ENCODE measurements around the gene RDH13.
A peak's percentile ranks its signal among the peaks of the same experiment; 100 is the strongest.
"Not testable (repeated sequence)": the region's sequence is repeated elsewhere in the genome, so short reads cannot be mapped to it uniquely, and the experiment has no call there.

Gene RDH13

GRCh38 chr19:55042688-55043087 lies 20.3 kb downstream of the RDH13 start:
- no peak for DNase-seq

DNA sequence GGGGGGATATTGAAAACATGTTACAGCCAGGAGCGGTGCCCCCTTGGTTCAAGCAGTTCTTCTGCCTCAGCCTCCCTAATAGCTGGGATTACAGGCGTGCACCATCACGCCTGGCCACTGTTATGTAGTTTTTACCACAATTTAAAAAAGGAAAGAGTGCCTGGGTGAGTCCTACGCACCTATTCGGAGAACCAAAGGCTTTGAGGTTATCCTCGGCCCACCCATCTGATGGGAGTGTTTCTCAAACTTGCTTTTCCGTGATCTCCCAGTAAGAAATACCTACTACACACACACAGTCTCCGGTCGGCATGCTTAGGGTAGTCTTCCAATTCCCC lies 20.6 kb downstream of the RDH13 start:
- DNase-seq = no peak

DNA sequence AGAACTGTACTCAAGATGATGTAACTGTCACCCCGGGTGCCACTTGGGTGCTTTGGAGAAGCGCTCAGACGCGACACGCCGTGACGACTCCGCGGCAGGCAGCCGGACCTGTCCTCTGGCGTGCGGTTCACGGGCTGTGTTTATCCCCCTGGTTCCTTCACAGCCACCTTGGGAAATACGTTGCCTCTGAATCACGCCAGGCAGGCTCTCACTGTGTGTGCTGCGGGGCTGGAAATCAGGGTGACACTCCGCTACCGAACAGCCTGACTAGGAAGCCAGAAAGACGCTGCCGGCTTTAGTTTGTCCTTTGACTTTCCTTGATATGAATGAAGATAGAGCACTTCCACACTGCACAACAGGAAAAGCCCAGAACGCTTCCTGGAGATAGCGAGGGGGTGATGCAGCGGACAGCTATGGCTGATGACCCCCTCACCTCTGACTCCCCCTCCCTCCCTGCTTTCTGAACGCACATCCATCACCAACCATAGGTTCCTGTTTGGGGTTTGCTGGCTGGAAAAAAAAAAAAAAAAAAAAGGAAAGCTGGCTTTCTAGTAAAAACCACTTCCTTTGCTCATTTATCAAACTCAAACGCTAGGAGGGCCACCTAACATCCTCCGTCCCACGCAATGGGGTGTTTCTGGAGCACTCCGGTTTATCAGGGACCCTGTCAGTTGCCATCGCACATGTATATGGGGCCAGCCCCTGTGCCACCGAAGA lies 21.2 kb downstream of the RDH13 start:
- peak; percentile 26 for DNase-seq

GRCh38 chr19:55041244-55041626 lies 21.7 kb downstream of the RDH13 start:
- no peak for DNase-seq

GRCh38 chr19:55040654-55041053 lies 22.3 kb downstream of the RDH13 start:
- DNase-seq = not testable (repeated sequence)

- not testable (repeated sequence) for DNase-seq
These were observed 25.3 kb downstream of the RDH13 start for GRCh38 chr19:55037603-55038002.

- no peak for DNase-seq
These were observed 26.9 kb downstream of the RDH13 start for GRCh38 chr19:55036058-55036457.

DNA sequence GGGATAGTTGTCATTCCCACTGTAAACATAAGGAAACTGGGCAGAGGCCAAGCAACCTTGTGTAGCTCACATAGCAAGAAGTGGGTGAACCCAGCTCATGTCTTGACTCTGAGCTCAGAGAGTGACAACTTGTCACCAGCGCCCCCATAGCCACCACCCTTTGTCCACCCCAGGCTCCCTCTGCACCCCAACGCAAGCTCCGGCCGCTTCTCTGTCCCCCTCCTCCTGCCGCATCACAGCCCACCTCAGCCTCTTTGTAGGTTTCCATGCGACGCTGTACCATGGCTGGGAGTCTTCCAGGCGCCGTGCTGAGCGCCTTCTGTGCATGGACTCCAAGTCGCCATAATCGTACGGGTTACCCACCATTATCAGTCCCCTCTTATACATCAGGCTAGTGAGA lies 28.2 kb downstream of the RDH13 start:
- no peak for DNase-seq

DNA sequence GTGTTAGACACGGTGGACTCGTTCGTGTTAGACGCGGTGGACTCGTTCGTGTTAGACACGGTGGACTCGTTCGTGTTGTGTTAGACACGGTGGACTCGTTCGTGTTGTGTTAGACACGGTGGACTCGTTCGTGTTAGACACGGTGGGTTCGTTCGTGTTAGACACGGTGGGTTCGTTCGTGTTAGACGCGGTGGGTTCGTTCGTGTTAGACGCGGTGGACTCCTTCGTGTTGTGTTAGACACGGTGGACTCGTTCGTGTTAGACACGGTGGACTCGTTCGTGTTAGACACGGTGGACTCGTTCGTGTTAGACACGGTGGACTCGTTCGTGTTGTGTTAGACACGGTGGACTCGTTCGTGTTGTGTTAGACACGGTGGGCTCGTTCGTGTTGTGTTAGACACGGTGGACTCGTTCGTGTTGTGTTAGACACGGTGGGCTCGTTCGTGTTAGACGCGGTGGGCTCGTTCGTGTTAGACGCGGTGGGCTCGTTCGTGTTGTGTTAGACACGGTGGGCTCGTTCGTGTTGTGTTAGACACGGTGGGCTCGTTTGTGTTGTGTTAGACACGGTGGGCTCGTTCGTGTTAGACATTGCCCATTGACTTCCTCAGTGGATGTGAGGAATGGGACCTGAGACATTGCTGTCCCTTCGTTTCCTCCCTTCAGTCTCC lies 29.8 kb downstream of the RDH13 start:
- not testable (repeated sequence) for DNase-seq

- no peak for DNase-seq
These were observed 30.7 kb downstream of the RDH13 start for GRCh38 chr19:55032170-55032800.

- no peak for DNase-seq
These were observed 31.8 kb downstream of the RDH13 start for GRCh38 chr19:55031178-55031577.

DNA sequence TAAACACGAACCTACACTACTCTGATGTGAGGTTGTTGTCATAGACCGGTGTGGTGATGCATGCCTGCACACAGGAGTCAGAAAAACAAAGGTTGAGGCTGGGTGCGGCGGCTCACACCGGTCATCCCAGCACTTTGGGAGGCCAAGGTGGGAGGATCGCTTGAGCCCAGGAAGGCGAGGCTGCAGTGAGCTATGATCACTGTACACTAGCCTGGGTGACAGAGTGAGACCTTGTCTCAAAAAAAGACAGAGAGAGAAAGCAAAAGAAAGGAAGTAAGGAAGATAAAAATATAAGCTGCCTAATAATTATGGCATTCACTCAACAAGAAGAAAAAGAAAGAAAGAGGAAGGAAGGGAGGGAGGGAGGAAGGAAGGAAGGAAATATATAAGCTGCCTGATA lies 34.2 kb downstream of the RDH13 start:
- DNase-seq = no peak

DNA sequence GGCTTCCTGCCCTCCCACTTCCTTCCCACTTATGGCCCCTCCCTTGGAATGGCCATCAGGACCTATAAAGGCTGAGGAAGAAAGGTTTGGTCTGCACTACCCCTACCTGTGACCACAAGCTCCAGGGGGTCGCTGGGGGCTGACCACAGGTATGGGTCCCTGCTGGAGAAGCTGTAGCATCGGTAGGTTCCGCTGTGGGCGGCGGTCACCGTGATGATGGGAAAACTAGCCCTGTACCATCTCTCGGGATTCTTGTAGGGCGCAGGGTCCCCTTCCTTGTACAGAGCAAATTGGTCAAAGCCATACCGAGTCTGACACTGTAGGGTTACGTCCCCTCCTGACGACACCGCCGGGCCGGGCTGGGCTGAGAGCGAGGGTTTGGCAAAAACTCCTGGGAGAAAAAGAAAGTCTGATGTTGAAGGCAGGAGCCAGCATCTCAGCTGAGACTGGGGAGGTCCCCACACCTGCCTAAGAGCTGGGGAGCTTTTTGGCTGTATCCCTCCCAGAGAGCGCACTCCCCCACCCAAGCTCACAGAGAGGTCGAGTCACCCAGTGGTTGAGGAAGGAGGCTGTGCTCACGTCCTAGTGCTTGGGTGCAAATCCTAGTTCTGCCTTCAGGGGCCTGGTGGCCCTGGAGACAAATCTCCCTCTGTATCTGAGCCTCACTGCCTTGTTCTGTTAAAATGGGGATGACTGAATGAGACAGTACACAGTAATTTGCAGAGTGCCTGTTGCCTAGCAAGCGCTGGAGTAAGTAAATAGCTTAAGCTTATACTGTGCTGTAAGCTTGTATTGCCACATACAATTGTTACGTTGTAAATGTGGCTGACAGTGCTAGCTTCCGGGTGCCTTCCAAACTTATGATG lies 35.2 kb downstream of the RDH13 start:
- no peak for DNase-seq

DNA sequence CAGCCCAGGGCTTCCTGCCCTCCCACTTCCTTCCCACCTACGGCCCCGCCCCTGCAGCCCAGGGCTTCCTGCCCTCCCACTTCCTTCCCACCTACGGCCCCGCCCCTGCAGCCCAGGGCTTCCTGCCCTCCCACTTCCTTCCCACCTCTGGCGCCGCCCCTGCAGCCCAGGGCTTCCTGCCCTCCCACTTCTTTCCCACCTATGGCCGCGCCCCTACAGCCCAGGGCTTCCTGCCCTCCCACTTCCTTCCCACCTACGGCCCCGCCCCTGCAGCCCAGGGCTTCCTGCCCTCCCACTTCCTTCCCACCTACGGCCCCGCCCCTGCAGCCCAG lies 35.8 kb downstream of the RDH13 start:
- not testable (repeated sequence) for DNase-seq

DNA sequence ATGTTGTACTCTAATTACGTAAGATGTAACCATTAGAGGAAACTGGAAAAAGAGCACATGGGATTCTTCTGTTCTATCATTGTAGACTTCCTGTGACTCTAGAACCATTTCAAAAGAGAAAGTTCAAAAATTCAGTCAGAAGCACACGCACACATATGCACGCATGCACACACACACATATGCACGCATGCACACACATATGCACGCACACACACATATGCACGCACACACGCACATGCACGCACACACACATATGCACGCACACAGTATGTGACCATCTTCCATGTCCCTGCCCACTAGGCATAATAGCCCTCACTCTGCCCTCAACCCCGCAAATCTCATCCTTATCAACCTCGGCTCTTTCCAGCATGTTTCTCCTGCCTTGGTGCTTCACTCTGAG lies 38.8 kb downstream of the RDH13 start:
- DNase-seq = no peak

DNA sequence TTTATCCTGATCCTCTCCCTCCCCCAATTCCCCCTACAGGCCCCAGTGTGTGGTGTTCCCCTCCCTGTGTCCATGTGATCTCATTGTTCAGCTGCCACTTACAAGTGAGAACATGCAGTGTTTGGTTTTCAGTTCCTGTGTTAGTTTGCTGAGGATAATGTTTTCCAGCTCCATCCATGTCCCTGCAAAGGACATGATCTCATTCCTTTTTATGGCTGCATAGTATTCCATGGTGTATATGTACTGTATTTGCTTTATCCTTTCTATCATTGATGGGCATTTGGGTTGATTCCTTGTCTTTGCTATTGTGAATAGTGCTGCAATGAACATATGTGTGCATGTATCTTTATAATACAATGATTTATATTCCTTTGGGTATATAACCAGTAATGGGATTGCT lies 42.6 kb downstream of the RDH13 start:
- DNase-seq = not testable (repeated sequence)

- no peak for DNase-seq
These were observed 44.3 kb downstream of the RDH13 start for GRCh38 chr19:55018633-55019032.

- no peak for DNase-seq
These were observed 44.7 kb downstream of the RDH13 start for GRCh38 chr19:55018216-55018615.

- no peak for DNase-seq
These were observed 46.9 kb downstream of the RDH13 start for GRCh38 chr19:55016017-55016416.

DNA sequence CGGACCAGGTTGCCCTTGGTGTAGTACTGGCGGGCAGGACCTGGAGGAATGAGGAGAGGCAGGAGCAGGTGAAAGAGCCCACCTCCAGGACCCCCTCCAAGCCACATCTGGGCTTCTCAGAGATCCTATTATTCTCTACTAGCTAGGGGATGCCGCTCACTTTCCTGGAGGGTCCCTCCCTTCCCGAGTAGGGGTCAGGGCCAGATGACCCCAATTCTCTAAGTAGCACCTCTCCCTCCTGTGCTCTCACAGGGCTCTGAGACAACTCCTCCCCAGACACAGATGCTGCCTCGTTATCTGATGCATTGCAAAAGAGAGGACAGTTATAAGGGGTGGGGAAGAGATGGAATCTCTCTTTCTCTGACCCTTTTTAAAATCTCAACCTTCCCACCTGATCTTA lies 47.8 kb downstream of the RDH13 start:
- DNase-seq = no peak

GRCh38 chr19:55014714-55015113 lies 48.2 kb downstream of the RDH13 start:
- DNase-seq = no peak

GRCh38 chr19:55013596-55013995 lies 49.4 kb downstream of the RDH13 start:
- no peak for DNase-seq

- DNase-seq = no peak
These were observed 50.6 kb downstream of the RDH13 start for GRCh38 chr19:55012306-55012705.

- not testable (repeated sequence) for DNase-seq
These were observed 52.4 kb downstream of the RDH13 start for GRCh38 chr19:55010561-55010960.
